Effector memory CD8-positive, alpha-beta T cell (primary cell): ENCODE measurements around the gene MEIS3.

ENCODE experiments used
- ATAC-seq: fragments of 150-1000 bp; cut with Tn5 transposase; replicated peaks from 2 replicates; pipeline ENCODE4 v1.10.0; 2021; ENCODE audit warnings: mild to moderate bottlenecking, moderate library complexity
- DNase-seq, 3 experiments: peaks; one replicate each; pipeline ENCODE4 v3.0.0; 2021
- H3K27ac Mint-ChIP-seq, 2 donors: one replicate each; pipeline ENCODE4 v1.8.0; 2022; ENCODE audit warnings: mild to moderate bottlenecking in 2 of 2, mixed read lengths in 2 of 2, moderate library complexity in 2 of 2
- H3K27me3 Mint-ChIP-seq, 2 donors: one replicate each; pipeline ENCODE4 v1.8.0; 2022; ENCODE audit warnings: mixed read lengths in 2 of 2
- H3K36me3 Mint-ChIP-seq: one replicate; pipeline ENCODE4 v1.8.0; 2022; ENCODE audit warnings: mild to moderate bottlenecking, moderate library complexity, mixed read lengths; ENCODE audit not compliant: insufficient read depth
- H3K4me1 Mint-ChIP-seq, 2 donors: one replicate each; pipeline ENCODE4 v1.8.0; 2022; ENCODE audit warnings: low read depth in 2 of 2, mixed read lengths in 2 of 2
- H3K4me3 Mint-ChIP-seq, 2 donors: one replicate each; pipeline ENCODE4 v1.8.0; 2022; ENCODE audit warnings: mild to moderate bottlenecking in 2 of 2, mixed read lengths in 2 of 2, moderate library complexity in 2 of 2
- H3K9me3 Mint-ChIP-seq, 2 donors: one replicate each; pipeline ENCODE4 v1.8.0; 2022; ENCODE audit warnings: mixed read lengths in 2 of 2

Gene MEIS3

DNA sequence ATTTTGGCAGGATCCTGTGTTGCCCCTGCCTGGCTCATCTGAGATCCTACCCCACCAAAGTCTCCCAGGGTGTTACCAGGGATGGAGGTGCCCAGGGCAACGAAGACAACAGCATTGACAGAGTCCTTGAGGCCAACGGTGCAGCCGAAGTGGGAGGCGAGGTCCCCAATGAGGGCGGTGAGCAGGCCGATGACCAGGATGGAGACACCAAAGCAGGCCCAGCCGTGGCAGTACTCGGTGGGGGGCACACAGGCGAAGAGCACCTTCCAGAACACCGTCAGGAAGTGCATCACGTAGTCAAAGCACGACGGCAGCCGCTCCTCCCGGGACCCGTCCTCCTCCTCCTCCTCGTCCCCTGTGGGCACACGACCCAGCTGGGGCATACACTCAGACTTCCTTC, 12.8 kb upstream of the MEIS3 start:
- DNase-seq (no peak), ATAC-seq (no peak)
- Mint-ChIP-seq H3K4me3 (no peak overlapping the region), H3K36me3 (no peaks in the 10 kb centered on the region), H3K9me3 (no peaks in the 10 kb centered on the region), H3K4me1 (peaks cover 18 to 23% of the 10 kb centered on the region in 2 donors), H3K27ac (no peak overlapping the region), H3K27me3 (peaks cover 38 to 60% of the 10 kb centered on the region in 2 donors)

DNA sequence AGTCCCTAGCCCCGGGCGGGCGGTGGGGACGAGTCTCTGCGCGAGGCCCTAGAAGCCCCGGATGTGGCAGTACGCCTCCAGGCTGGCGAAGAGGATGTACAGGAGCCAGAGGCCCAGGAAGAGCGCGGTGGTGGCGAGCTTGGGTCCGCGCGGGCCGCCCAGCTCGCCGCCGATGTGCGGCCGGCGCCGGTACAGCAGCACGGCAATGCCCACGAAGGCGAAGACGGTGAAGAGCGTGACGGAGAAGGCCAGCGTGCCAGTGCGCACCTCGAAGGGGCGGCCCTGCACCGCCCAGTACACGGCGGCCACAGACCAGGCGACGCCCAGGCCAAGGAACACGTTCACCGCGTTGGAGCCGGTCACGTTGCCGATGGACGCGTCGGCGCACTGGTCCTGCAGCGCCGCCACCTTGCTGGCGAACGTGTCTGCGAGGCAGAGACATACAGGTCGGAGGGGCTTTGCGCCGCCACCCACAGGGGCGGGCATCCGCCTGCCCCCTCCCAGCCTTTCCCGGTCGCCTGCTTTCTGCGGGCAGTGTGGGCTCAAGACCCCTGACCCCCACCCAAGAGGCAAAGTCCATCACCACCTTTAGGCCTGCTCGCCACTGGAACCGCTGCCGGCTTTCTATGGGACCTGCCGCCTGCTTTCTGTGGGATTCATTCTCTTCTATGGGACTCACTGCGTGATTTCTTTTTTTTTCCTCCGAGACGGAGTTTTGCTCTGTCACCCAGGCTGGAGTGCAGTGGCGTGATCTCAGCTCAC, 10.9 kb upstream of the MEIS3 start:
- H3K4me1 Mint-ChIP-seq = peaks cover 3 to 9% of the 10 kb centered on the region in 2 donors

GRCh38 chr19:47429140-47429793, 9.9 kb upstream of the MEIS3 start:
- H3K4me3 Mint-ChIP-seq = peak overlapping the region; percentile 51 to 66
- H3K27ac Mint-ChIP-seq = peak overlapping the region in 1 of 2 donors; percentile 35
- H3K36me3 Mint-ChIP-seq = no peaks in the 10 kb centered on the region
- peaks cover 0 to 8% of the 10 kb centered on the region in 2 donors for H3K4me1 Mint-ChIP-seq
- ATAC-seq (no peak), DNase-seq (no peak)
- H3K9me3 Mint-ChIP-seq = no peaks in the 10 kb centered on the region
- H3K27me3 Mint-ChIP-seq = peaks cover 36 to 44% of the 10 kb centered on the region in 2 donors

More for the DNA sequence above, 10.9 kb upstream of the MEIS3 start:
- H3K9me3 Mint-ChIP-seq = no peaks in the 10 kb centered on the region
- H3K36me3 Mint-ChIP-seq = no peaks in the 10 kb centered on the region
- peaks cover 29 to 41% of the 10 kb centered on the region in 2 donors for H3K27me3 Mint-ChIP-seq
- H3K4me3 Mint-ChIP-seq = peak overlapping the region; percentile 51 to 66
- H3K27ac Mint-ChIP-seq = peak overlapping the region in 1 of 2 donors; percentile 35
- no peak for DNase-seq
- ATAC-seq = peak; percentile 39

GRCh38 chr19:47428177-47428894, 9.0 kb upstream of the MEIS3 start:
- no peaks in the 10 kb centered on the region for H3K9me3 Mint-ChIP-seq
- peak; percentile 78 for ATAC-seq

GRCh38 chr19:47427241-47428176, 8.2 kb upstream of the MEIS3 start:
- H3K27me3 Mint-ChIP-seq = peaks cover 49 to 59% of the 10 kb centered on the region in 2 donors

More at GRCh38 chr19:47428177-47428894, 9.0 kb upstream of the MEIS3 start:
- no peaks in the 10 kb centered on the region for H3K36me3 Mint-ChIP-seq
- H3K27ac Mint-ChIP-seq = no peak overlapping the region
- DNase-seq = peak; percentile 67 to 72 (median 70)
- H3K4me1 Mint-ChIP-seq = peaks cover 0 to 8% of the 10 kb centered on the region in 2 donors
- H3K27me3 Mint-ChIP-seq = peaks cover 41 to 54% of the 10 kb centered on the region in 2 donors
- no peak overlapping the region for H3K4me3 Mint-ChIP-seq

GRCh38 chr19:47423203-47423882, 4.0 kb upstream of the MEIS3 start:
- Mint-ChIP-seq H3K9me3 (no peaks in the 10 kb centered on the region), H3K4me1 (peaks cover 21 to 34% of the 10 kb centered on the region in 2 donors), H3K27ac (no peak overlapping the region), H3K36me3 (peaks cover 7% of the 10 kb centered on the region), H3K27me3 (peaks cover 54 to 63% of the 10 kb centered on the region in 2 donors), H3K4me3 (no peak overlapping the region)
- ATAC-seq (no peak), DNase-seq (no peak)

More at GRCh38 chr19:47427241-47428176, 8.2 kb upstream of the MEIS3 start:
- ATAC-seq = peak; percentile 64
- no peaks in the 10 kb centered on the region for H3K36me3 Mint-ChIP-seq
- DNase-seq = peak; percentile 66 to 72 (median 69)
- no peak overlapping the region for H3K4me3 Mint-ChIP-seq
- H3K9me3 Mint-ChIP-seq = no peaks in the 10 kb centered on the region
- H3K4me1 Mint-ChIP-seq = peaks cover 6 to 10% of the 10 kb centered on the region in 2 donors
- H3K27ac Mint-ChIP-seq = no peak overlapping the region

DNA sequence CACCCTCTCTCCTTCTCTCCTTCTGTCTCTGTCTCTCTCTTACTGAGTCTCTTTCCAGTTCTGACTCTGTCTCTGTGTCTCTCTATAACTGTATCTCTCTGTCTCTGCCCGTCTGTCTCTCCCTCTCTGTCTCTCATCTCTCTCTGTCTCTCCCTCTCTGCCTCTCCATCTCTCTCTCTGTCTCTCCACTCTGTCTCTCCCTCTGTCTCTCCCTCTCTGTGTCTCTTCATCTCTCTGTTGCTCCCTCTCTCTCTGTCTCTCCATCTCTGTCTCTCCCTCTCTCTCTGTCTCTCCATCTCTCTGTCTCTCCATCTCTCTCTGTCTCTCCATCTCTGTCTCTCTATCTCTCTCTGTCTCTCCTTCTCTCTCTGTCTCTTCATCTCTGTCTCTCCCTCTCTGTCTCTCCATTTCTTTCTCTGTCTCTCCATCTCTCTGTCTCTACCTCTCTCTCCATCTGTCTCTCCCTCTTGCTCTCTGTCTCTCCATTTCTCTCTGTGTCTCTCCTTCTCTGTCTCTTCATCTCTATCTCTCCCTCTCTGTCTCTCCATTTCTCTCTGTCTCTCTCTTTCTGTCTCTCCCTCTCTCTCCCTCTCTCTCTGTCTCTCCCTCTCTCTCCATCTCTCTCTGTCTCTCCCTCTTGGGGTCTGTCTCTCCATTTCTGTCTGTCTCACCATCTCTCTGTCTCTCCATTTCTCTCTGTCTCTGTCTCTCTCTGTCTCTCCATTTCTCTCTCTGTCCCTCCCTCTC, 3.3 kb upstream of the MEIS3 start:
- H3K27me3 Mint-ChIP-seq = peaks cover 61 to 70% of the 10 kb centered on the region in 2 donors
- no peak for ATAC-seq
- peaks cover 7% of the 10 kb centered on the region for H3K36me3 Mint-ChIP-seq
- peaks cover 29 to 42% of the 10 kb centered on the region in 2 donors for H3K4me1 Mint-ChIP-seq
- H3K9me3 Mint-ChIP-seq = no peaks in the 10 kb centered on the region
- H3K4me3 Mint-ChIP-seq = no peak overlapping the region
- no peak for DNase-seq
- no peak overlapping the region for H3K27ac Mint-ChIP-seq

- ATAC-seq (no peak), DNase-seq (no peak)
- H3K27me3 Mint-ChIP-seq = peaks cover 68 to 77% of the 10 kb centered on the region in 2 donors
- no peaks in the 10 kb centered on the region for H3K9me3 Mint-ChIP-seq
- H3K4me1 Mint-ChIP-seq = peaks cover 35 to 42% of the 10 kb centered on the region in 2 donors
- H3K27ac Mint-ChIP-seq = no peak overlapping the region
- peaks cover 7% of the 10 kb centered on the region for H3K36me3 Mint-ChIP-seq
- H3K4me3 Mint-ChIP-seq = peak overlapping the region in 1 of 2 donors; percentile 18
Observed at GRCh38 chr19:47421844-47422395, 2.6 kb upstream of the MEIS3 start.

GRCh38 chr19:47421244-47421786, 2.0 kb upstream of the MEIS3 start:
- no peaks in the 10 kb centered on the region for H3K9me3 Mint-ChIP-seq
- peak overlapping the region in 1 of 2 donors; percentile 18 for H3K4me3 Mint-ChIP-seq
- peak overlapping the region in 1 of 2 donors; percentile 25 for H3K27ac Mint-ChIP-seq
- H3K27me3 Mint-ChIP-seq = peaks cover 74 to 83% of the 10 kb centered on the region in 2 donors
- DNase-seq (no peak), ATAC-seq (no peak)
- peaks cover 10% of the 10 kb centered on the region for H3K36me3 Mint-ChIP-seq
- H3K4me1 Mint-ChIP-seq = peaks cover 38 to 42% of the 10 kb centered on the region in 2 donors

- peaks cover 83 to 95% of the 10 kb centered on the region in 2 donors for H3K27me3 Mint-ChIP-seq
- H3K4me1 Mint-ChIP-seq = peaks cover 38 to 42% of the 10 kb centered on the region in 2 donors
- H3K36me3 Mint-ChIP-seq = peaks cover 10% of the 10 kb centered on the region
- no peak overlapping the region for H3K27ac Mint-ChIP-seq
- no peak for ATAC-seq
- no peak for DNase-seq
- no peak overlapping the region for H3K4me3 Mint-ChIP-seq
- H3K9me3 Mint-ChIP-seq = no peaks in the 10 kb centered on the region
Observed at GRCh38 chr19:47419789-47420188, 462 bp upstream of the MEIS3 start.

- H3K4me1 Mint-ChIP-seq = peaks cover 38 to 42% of the 10 kb centered on the region in 2 donors
- ATAC-seq (peak; percentile 5), DNase-seq (no peak)
- H3K4me3 Mint-ChIP-seq = peak overlapping the region; percentile 61 to 64
- H3K36me3 Mint-ChIP-seq = peaks cover 10% of the 10 kb centered on the region
- H3K9me3 Mint-ChIP-seq = no peaks in the 10 kb centered on the region
- peak overlapping the region in 1 of 2 donors; percentile 16 for H3K27ac Mint-ChIP-seq
- H3K27me3 Mint-ChIP-seq = peaks cover 86 to 95% of the 10 kb centered on the region in 2 donors
Observed at GRCh38 chr19:47418692-47419029, 666 bp downstream of the MEIS3 start.
